ENCODE data around the gene ANKRD52.
"Not testable (repeated sequence)": the region's sequence is repeated elsewhere in the genome, so short reads cannot be mapped to it uniquely, and the experiment has no call there.

The ANKRD52 gene

GRCh38 chr12:56258068-56258819, at the start of gene ANKRD52:
TSS of gene ANKRD52 (minus strand) at chr12:56258384. CDS start at chr12:56258269, 115 bp downstream.
- DNase-seq (ENCODE audit: low read depth): no peak
- H3K4me3 ChIP-seq (ENCODE audit: low read depth, low read length): peak within 1 kb of the TSS; percentile 80

GRCh38 chr12:56307221-56307965, 49.2 kb upstream of the ANKRD52 start:
- no peak overlapping the region for H3K4me3 ChIP-seq (ENCODE audit: low read depth, low read length)
- DNase-seq (ENCODE audit: low read depth): no peak

GRCh38 chr12:56304872-56305590, 46.8 kb upstream of the ANKRD52 start:
- DNase-seq (ENCODE audit: low read depth): no peak
- no peak overlapping the region for H3K4me3 ChIP-seq (ENCODE audit: low read depth, low read length)

- DNase-seq (ENCODE audit: low read depth): no peak
- no peak overlapping the region for H3K4me3 ChIP-seq (ENCODE audit: low read depth, low read length)
These were observed 46.1 kb upstream of the ANKRD52 start for GRCh38 chr12:56304276-56304675.

GRCh38 chr12:56300644-56301464, 42.7 kb upstream of the ANKRD52 start:
- peak overlapping the region; percentile 78 for H3K4me3 ChIP-seq (ENCODE audit: low read depth, low read length)
- DNase-seq (ENCODE audit: low read depth): no peak

- DNase-seq (ENCODE audit: low read depth): peak; percentile 82
- H3K4me3 ChIP-seq (ENCODE audit: low read depth, low read length): peak within 1 kb of the TSS; percentile 78
These were observed 41.9 kb upstream of the ANKRD52 start, which contains the start of gene CS for GRCh38 chr12:56299853-56300643. TSS of gene CS (minus strand) at chr12:56300330. CDS start at chr12:56300201, 129 bp downstream.

- no peak for DNase-seq (ENCODE audit: low read depth)
- H3K4me3 ChIP-seq (ENCODE audit: low read depth, low read length): peak overlapping the region; percentile 78
These were observed 41.2 kb upstream of the ANKRD52 start for GRCh38 chr12:56299308-56299852.

GRCh38 chr12:56298828-56299227, 40.6 kb upstream of the ANKRD52 start:
- H3K4me3 ChIP-seq (ENCODE audit: low read depth, low read length): peak overlapping the region; percentile 78
- DNase-seq (ENCODE audit: low read depth): no peak

GRCh38 chr12:56297400-56297799, 39.2 kb upstream of the ANKRD52 start:
- no peak overlapping the region for H3K4me3 ChIP-seq (ENCODE audit: low read depth, low read length)
- no peak for DNase-seq (ENCODE audit: low read depth)

- H3K4me3 ChIP-seq (ENCODE audit: low read depth, low read length): no peak overlapping the region
- no peak for DNase-seq (ENCODE audit: low read depth)
These were observed 38.1 kb upstream of the ANKRD52 start for GRCh38 chr12:56296295-56296694.

GRCh38 chr12:56293795-56294194, 35.6 kb upstream of the ANKRD52 start:
- no peak for DNase-seq (ENCODE audit: low read depth)

GRCh38 chr12:56288705-56289387, 30.7 kb upstream of the ANKRD52 start:
- H3K4me3 ChIP-seq (ENCODE audit: low read depth, low read length): no peak overlapping the region
- DNase-seq (ENCODE audit: low read depth): no peak

More at GRCh38 chr12:56293795-56294194, 35.6 kb upstream of the ANKRD52 start:
- no peak overlapping the region for H3K4me3 ChIP-seq (ENCODE audit: low read depth, low read length)

- no peak for DNase-seq (ENCODE audit: low read depth)
- H3K4me3 ChIP-seq (ENCODE audit: low read depth, low read length): no peak overlapping the region
These were observed 28.1 kb upstream of the ANKRD52 start for GRCh38 chr12:56286044-56286830.

GRCh38 chr12:56284263-56284662, 26.1 kb upstream of the ANKRD52 start:
- not testable (repeated sequence) for DNase-seq (ENCODE audit: low read depth); H3K4me3 ChIP-seq (ENCODE audit: low read depth, low read length)

- no peak for DNase-seq (ENCODE audit: low read depth)
- no peak overlapping the region for H3K4me3 ChIP-seq (ENCODE audit: low read depth, low read length)
These were observed 24.4 kb upstream of the ANKRD52 start for GRCh38 chr12:56282579-56282978.

GRCh38 chr12:56282030-56282429, 23.8 kb upstream of the ANKRD52 start:
- DNase-seq (ENCODE audit: low read depth): no peak
- H3K4me3 ChIP-seq (ENCODE audit: low read depth, low read length): no peak overlapping the region

- H3K4me3 ChIP-seq (ENCODE audit: low read depth, low read length): no peak overlapping the region
- DNase-seq (ENCODE audit: low read depth): no peak
These were observed 22.7 kb upstream of the ANKRD52 start for GRCh38 chr12:56280849-56281248.
